Measurements from ENCODE around the gene JSRP1. TPM values are rescaled to one million over a fixed set of nuclear protein-coding genes. Genes with fewer than 3 reads are reported as not detected.
A peak's percentile ranks its signal among the peaks of the same experiment; 100 is the strongest.

Gene JSRP1
- 0.30 TPM for polyA plus RNA-seq (2013, experiment 1 of 2)
- polyA plus RNA-seq (2013, experiment 2 of 2) = not detected

- H3K9ac ChIP-seq (ENCODE audit: low read depth, low read length) = no peak within 1 kb of the TSS
- H3K36me3 ChIP-seq (ENCODE audit: insufficient read depth, low read length) = no peaks in the 10 kb centered on the region
- H3K4me3 ChIP-seq (ENCODE audit: low read length) = no peak within 1 kb of the TSS
- H3K9me3 ChIP-seq (ENCODE audit: insufficient read depth, low read depth, low read length) = no peaks in the 10 kb centered on the region
- H3K27me3 ChIP-seq (ENCODE audit: insufficient read depth, low read length) = peaks cover 33% of the 10 kb centered on the region
- H3K4me1 ChIP-seq (ENCODE audit: insufficient read depth, low read length) = no peaks in the 10 kb centered on the region
- no peak within 1 kb of the TSS for H3K27ac ChIP-seq (ENCODE audit: low read depth, low read length)
- 88% methylated on average over 24 of the region's 24 CpGs for WGBS
These were observed at the start of gene JSRP1 for GRCh38 chr19:2255982-2256685. JSRP1 (minus strand) TSS chr19:2256417; CDS start chr19:2255314, 1,103 bp downstream.

DNA sequence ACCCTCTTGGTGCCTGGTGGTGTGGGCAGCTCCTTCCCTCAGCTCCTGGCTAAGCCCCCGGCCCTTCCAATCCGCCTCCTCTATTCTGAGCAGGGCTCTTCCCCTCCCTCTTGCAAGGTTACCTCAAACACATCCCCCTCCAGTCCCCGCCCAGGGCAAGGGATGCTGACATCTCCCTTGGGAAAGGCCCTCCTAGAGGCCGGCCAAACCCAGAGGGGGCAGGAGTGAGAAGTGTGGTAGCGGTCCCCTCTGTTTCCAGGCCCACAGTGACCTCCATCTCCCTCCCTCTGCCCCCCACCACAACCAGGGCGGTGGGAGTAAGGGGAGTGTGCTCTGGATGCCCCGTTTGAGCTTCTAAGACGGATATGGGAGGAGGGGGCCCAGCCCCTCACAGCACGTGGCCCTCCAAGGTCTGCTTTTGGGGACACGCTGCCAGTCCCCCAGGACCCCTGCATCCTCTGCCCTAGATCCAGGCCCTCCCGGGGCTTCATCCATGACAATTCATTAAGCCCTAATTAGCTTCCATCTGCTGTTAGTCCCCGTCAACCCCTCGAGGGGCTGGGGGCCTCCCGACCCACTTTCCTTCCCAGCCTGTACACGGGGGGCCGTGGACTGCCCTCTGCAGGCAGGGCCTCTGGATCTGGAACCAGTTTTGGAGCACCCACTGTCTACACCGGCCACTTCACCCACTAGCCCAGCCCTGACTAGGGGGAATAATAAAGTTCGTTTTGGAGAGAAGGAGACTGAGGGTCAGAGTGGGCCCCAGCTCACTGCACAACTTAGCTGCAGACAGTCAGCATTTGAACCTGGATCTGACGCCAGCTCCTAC is 49.4 kb upstream of the JSRP1 start:
- Histone ChIP-seq H3K9ac (ENCODE audit: low read depth, low read length) (no peak overlapping the region), H3K9me3 (ENCODE audit: insufficient read depth, low read depth, low read length) (no peaks in the 10 kb centered on the region), H3K27ac (ENCODE audit: low read depth, low read length) (no peak overlapping the region), H3K4me3 (ENCODE audit: low read length) (no peak overlapping the region), H3K27me3 (ENCODE audit: insufficient read depth, low read length) (peaks cover 46% of the 10 kb centered on the region), H3K36me3 (ENCODE audit: insufficient read depth, low read length) (no peaks in the 10 kb centered on the region), H3K4me1 (ENCODE audit: insufficient read depth, low read length) (no peaks in the 10 kb centered on the region)
- WGBS = 74% methylated on average over 14 of the region's 19 CpGs

GRCh38 chr19:2303211-2303798 is 47.1 kb upstream of the JSRP1 start:
- H3K27ac ChIP-seq (ENCODE audit: low read depth, low read length) = no peak overlapping the region
- H3K4me1 ChIP-seq (ENCODE audit: insufficient read depth, low read length) = no peaks in the 10 kb centered on the region
- no peaks in the 10 kb centered on the region for H3K36me3 ChIP-seq (ENCODE audit: insufficient read depth, low read length)
- H3K9ac ChIP-seq (ENCODE audit: low read depth, low read length) = no peak overlapping the region
- H3K9me3 ChIP-seq (ENCODE audit: insufficient read depth, low read depth, low read length) = no peaks in the 10 kb centered on the region
- peaks cover 39% of the 10 kb centered on the region for H3K27me3 ChIP-seq (ENCODE audit: insufficient read depth, low read length)
- WGBS = 86% methylated on average over 26 of the region's 26 CpGs
- H3K4me3 ChIP-seq (ENCODE audit: low read length) = no peak overlapping the region

DNA sequence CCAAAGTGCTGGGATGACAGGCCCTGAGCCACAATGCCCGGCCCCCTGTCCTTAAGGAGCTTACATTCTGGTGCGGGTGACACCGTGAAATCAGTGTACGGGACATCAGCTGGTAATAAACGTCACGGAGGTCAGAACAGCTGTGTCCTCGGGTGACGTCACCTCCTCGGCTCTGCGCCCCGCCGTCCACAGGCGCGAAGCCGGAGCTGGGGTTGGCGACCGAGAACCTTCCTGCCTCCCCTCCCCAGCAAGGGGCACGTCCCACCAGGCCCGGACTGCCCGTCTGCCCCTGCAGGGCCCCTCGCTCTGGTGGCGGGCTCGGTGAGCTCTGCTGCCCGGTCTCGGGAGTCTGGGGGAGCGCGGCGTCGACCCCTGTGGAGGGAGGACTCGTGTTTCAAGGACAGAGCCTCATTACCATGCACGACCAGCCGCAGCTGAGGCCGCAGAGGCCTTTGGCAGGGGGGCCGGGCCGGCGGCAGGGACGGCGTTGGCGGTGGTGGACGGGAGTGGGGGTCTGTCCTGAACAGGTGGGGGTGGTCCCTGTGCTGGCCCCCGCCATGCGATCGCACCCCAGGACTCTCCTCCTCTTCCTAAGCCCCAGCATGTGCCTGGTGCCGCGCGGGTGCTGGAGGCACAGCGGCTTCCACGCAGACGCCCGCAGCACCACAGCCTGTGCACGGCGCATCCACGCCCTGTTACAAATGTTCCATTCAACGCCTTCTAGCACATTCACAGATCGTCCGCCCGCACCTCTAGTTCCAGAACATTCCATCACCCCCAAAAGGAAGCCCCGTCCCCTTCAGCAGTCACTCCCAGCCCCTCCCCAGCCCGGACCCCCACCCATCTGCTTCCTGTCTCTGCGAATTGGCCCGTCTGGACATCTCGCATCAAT is 46.3 kb upstream of the JSRP1 start:
- no peak overlapping the region for H3K27ac ChIP-seq (ENCODE audit: low read depth, low read length)
- peaks cover 33% of the 10 kb centered on the region for H3K27me3 ChIP-seq (ENCODE audit: insufficient read depth, low read length)
- H3K4me3 ChIP-seq (ENCODE audit: low read length) = peak overlapping the region; percentile 15
- H3K9ac ChIP-seq (ENCODE audit: low read depth, low read length) = no peak overlapping the region
- WGBS = 37% methylated on average over 62 of the region's 62 CpGs
- no peaks in the 10 kb centered on the region for H3K36me3 ChIP-seq (ENCODE audit: insufficient read depth, low read length)
- no peaks in the 10 kb centered on the region for H3K4me1 ChIP-seq (ENCODE audit: insufficient read depth, low read length)
- H3K9me3 ChIP-seq (ENCODE audit: insufficient read depth, low read depth, low read length) = no peaks in the 10 kb centered on the region

- Histone ChIP-seq H3K9me3 (ENCODE audit: insufficient read depth, low read depth, low read length) (no peaks in the 10 kb centered on the region), H3K27ac (ENCODE audit: low read depth, low read length) (no peak overlapping the region), H3K27me3 (ENCODE audit: insufficient read depth, low read length) (peaks cover 23% of the 10 kb centered on the region), H3K9ac (ENCODE audit: low read depth, low read length) (no peak overlapping the region), H3K36me3 (ENCODE audit: insufficient read depth, low read length) (no peaks in the 10 kb centered on the region), H3K4me1 (ENCODE audit: insufficient read depth, low read length) (no peaks in the 10 kb centered on the region), H3K4me3 (ENCODE audit: low read length) (no peak overlapping the region)
- 91% methylated on average over 17 of the region's 17 CpGs for WGBS
These were observed 44.3 kb upstream of the JSRP1 start for GRCh38 chr19:2300533-2300932.

GRCh38 chr19:2296141-2296540 is 39.9 kb upstream of the JSRP1 start:
- H3K9ac ChIP-seq (ENCODE audit: low read depth, low read length) = no peak overlapping the region
- H3K4me3 ChIP-seq (ENCODE audit: low read length) = no peak overlapping the region
- H3K27me3 ChIP-seq (ENCODE audit: insufficient read depth, low read length) = peaks cover 39% of the 10 kb centered on the region
- no peaks in the 10 kb centered on the region for H3K4me1 ChIP-seq (ENCODE audit: insufficient read depth, low read length)
- 91% methylated on average over 16 of the region's 16 CpGs for WGBS
- no peaks in the 10 kb centered on the region for H3K36me3 ChIP-seq (ENCODE audit: insufficient read depth, low read length)
- H3K9me3 ChIP-seq (ENCODE audit: insufficient read depth, low read depth, low read length) = no peaks in the 10 kb centered on the region
- H3K27ac ChIP-seq (ENCODE audit: low read depth, low read length) = no peak overlapping the region

DNA sequence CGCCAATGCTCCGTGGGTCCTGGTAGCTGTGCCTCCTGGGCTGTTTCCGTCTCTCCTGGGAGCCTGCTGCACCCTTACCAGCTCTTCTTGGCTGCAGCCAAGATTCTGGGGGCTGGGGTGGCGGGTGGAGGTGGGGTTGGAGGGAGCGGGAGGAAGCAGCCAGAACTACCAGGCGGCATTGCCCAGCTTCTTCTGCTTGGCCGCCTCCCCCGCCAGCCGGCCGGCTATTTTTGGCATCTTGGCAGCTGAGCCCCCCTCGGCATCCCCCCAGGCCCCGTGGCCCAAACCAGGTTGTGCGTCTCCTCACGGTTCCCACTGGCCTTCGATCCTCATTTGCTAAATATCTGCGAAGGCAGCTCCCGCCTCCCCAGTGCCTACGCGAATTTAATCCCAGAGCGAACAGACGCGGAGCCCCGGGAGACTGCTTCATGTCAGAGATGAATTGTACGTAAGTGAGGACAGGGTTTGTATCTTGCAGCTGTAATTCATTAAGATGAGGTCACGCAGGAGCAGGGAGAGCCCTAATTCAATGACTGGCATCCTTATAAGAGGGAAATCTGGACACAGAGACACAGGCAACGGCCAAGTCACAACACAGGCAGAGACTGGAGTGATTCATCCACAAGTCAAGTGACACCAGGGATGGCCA is 38.6 kb upstream of the JSRP1 start:
- H3K36me3 ChIP-seq (ENCODE audit: insufficient read depth, low read length) = no peaks in the 10 kb centered on the region
- no peak overlapping the region for H3K27ac ChIP-seq (ENCODE audit: low read depth, low read length)
- H3K9ac ChIP-seq (ENCODE audit: low read depth, low read length) = no peak overlapping the region
- H3K9me3 ChIP-seq (ENCODE audit: insufficient read depth, low read depth, low read length) = no peaks in the 10 kb centered on the region
- no peak overlapping the region for H3K4me3 ChIP-seq (ENCODE audit: low read length)
- H3K4me1 ChIP-seq (ENCODE audit: insufficient read depth, low read length) = no peaks in the 10 kb centered on the region
- WGBS = 85% methylated on average over 26 of the region's 26 CpGs
- peaks cover 53% of the 10 kb centered on the region for H3K27me3 ChIP-seq (ENCODE audit: insufficient read depth, low read length)

DNA sequence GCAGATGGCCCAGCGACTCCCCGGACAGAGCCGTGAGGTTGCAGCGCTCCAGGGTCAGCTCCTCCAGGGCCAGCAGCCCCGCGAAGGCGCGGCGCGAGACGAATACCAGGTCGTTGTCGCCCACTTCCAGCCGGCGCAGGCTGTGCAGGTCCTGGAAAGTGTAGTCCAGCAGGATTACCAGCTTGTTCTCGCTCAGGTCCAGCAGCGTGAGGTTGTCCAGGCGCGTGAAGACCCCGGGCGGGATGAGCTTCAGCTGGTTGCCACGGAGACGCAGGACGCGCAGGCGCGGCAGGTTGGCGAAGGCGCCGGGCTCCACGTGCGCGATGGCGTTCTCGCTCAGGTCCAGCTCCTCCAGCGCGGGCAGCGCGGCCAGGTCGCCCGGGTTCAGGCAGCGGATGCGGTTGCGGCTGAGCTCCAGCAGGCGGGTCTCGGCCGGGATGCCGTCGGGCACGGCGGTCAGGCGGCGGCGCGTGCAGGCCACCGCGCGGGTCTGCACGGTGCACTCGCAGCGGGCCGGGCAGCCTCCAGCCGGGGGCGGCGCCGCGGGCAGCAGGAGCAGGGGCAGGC is 35.1 kb upstream of the JSRP1 start:
- H3K9me3 ChIP-seq (ENCODE audit: insufficient read depth, low read depth, low read length) = no peaks in the 10 kb centered on the region
- no peak overlapping the region for H3K27ac ChIP-seq (ENCODE audit: low read depth, low read length)
- peak overlapping the region; percentile 49 for H3K4me3 ChIP-seq (ENCODE audit: low read length)
- 2% methylated on average over 67 of the region's 67 CpGs for WGBS
- H3K36me3 ChIP-seq (ENCODE audit: insufficient read depth, low read length) = no peaks in the 10 kb centered on the region
- no peaks in the 10 kb centered on the region for H3K4me1 ChIP-seq (ENCODE audit: insufficient read depth, low read length)
- no peak overlapping the region for H3K9ac ChIP-seq (ENCODE audit: low read depth, low read length)
- H3K27me3 ChIP-seq (ENCODE audit: insufficient read depth, low read length) = peaks cover 86% of the 10 kb centered on the region

GRCh38 chr19:2290441-2291184 is 34.4 kb upstream of the JSRP1 start:
- WGBS = 6% methylated on average over 82 of the region's 82 CpGs
- H3K4me1 ChIP-seq (ENCODE audit: insufficient read depth, low read length) = no peaks in the 10 kb centered on the region
- H3K4me3 ChIP-seq (ENCODE audit: low read length) = peak overlapping the region; percentile 49
- H3K9ac ChIP-seq (ENCODE audit: low read depth, low read length) = peak overlapping the region; percentile 3; the same call in 1 of the 2 replicates
- no peak overlapping the region for H3K27ac ChIP-seq (ENCODE audit: low read depth, low read length)
- no peaks in the 10 kb centered on the region for H3K36me3 ChIP-seq (ENCODE audit: insufficient read depth, low read length)
- H3K9me3 ChIP-seq (ENCODE audit: insufficient read depth, low read depth, low read length) = no peaks in the 10 kb centered on the region
- H3K27me3 ChIP-seq (ENCODE audit: insufficient read depth, low read length) = peaks cover 87% of the 10 kb centered on the region

Measured in HUES64 (cell line).